GM23338 (cell line): Measurements from ENCODE around the gene UBTD1. TPM values are rescaled to one million over a fixed set of nuclear protein-coding genes. Genes with fewer than 3 reads are reported as not detected.

Source experiments
- ATAC-seq: fragments of 200-7000 bp; cut with Tn5 transposase; 3 replicates; pipeline ENCODE4 v1.9.1; 2020
- DNase-seq: peaks from one replicate; pipeline ENCODE4 v3.0.0-alpha.2; 2015; ENCODE audit warnings: low spot score
- H2AFZ ChIP-seq: fragments of 200-600 bp; sonication (generic); 2 replicates; pipeline ENCODE4 v1.8.0; 2016; ENCODE audit warnings: antibody characterized with exemption, mild to moderate bottlenecking, moderate library complexity
- H3F3A ChIP-seq: fragments of 200-600 bp; sonication (generic); replicated peaks from 2 replicates; pipeline ENCODE4 v1.8.0; 2017; ENCODE audit warnings: antibody characterized with exemption, mixed run types, low read depth
- H3K27ac ChIP-seq: fragments of 200-600 bp; sonication (generic); 2 replicates; pipeline ENCODE4 v1.6.1; 2016; ENCODE audit warnings: low read depth
- H3K27me3 ChIP-seq: fragments of 200-600 bp; sonication (generic); 2 replicates; pipeline ENCODE4 v1.8.0; 2016; ENCODE audit warnings: mild to moderate bottlenecking, mixed run types, moderate library complexity; ENCODE audit not compliant: insufficient read depth
- H3K36me3 ChIP-seq: fragments of 200-600 bp; sonication (generic); 2 replicates; pipeline ENCODE4 v1.8.0; 2016; ENCODE audit warnings: mild to moderate bottlenecking; ENCODE audit not compliant: insufficient read depth
- H3K4me1 ChIP-seq: fragments of 200-600 bp; sonication (generic); 2 replicates; pipeline ENCODE4 v1.8.0; 2016; ENCODE audit warnings: mild to moderate bottlenecking, moderate library complexity; ENCODE audit not compliant: insufficient read depth
- H3K4me2 ChIP-seq: fragments of 200-600 bp; sonication (generic); 2 replicates; pipeline ENCODE4 v1.7.1; 2017; ENCODE audit warnings: mixed run types
- H3K4me3 ChIP-seq: fragments of 200-600 bp; sonication (generic); 2 replicates; pipeline ENCODE4 v1.6.1; 2016; ENCODE audit warnings: mixed run types
- H3K79me2 ChIP-seq: fragments of 200-600 bp; sonication (generic); replicated peaks from 2 replicates; pipeline ENCODE4 v1.8.0; 2017; ENCODE audit warnings: mild to moderate bottlenecking; ENCODE audit not compliant: insufficient read depth
- H3K9me2 ChIP-seq: fragments of 200-600 bp; sonication (generic); 2 replicates; pipeline ENCODE4 v1.8.0; 2017; ENCODE audit not compliant: insufficient read depth
- H4K20me1 ChIP-seq: fragments of 200-600 bp; sonication (generic); replicated peaks from 2 replicates; pipeline ENCODE4 v1.8.0; 2017; ENCODE audit warnings: mild to moderate bottlenecking; ENCODE audit not compliant: insufficient read depth
- H3K27ac Mint-ChIP-seq: 2 replicates; pipeline ENCODE4 v1.8.0; 2020; ENCODE audit warnings: inconsistent platforms, mild to moderate bottlenecking, moderate library complexity, mixed read lengths
- H3K27me3 Mint-ChIP-seq: 3 replicates; pipeline ENCODE4 v1.8.0; 2022; ENCODE audit warnings: low read depth, mild to moderate bottlenecking, moderate library complexity, mixed read lengths, inconsistent platforms; ENCODE audit not compliant: insufficient read depth, poor library complexity
- H3K36me3 Mint-ChIP-seq: 3 replicates; pipeline ENCODE4 v1.8.0; 2021; ENCODE audit warnings: low read depth, mild to moderate bottlenecking, inconsistent platforms, moderate library complexity, mixed read lengths
- H3K4me1 Mint-ChIP-seq: 3 replicates; pipeline ENCODE4 v1.8.0; 2020; ENCODE audit warnings: mild to moderate bottlenecking, inconsistent platforms, mixed read lengths
- H3K4me3 Mint-ChIP-seq: 3 replicates; pipeline ENCODE4 v1.8.0; 2021; ENCODE audit warnings: moderate library complexity, mild to moderate bottlenecking, inconsistent platforms, mixed read lengths
- H3K9me3 Mint-ChIP-seq: 3 replicates; pipeline ENCODE4 v1.8.0; 2020; ENCODE audit warnings: moderate library complexity, mild to moderate bottlenecking, inconsistent platforms, mixed read lengths
- CREB1 ChIP-seq: fragments of 250-450 bp; sonication (Bioruptor Pico); IDR thresholded peaks from 2 replicates; pipeline ENCODE4 v1.5.0; 2020; ENCODE audit warnings: low read depth, mild to moderate bottlenecking, moderate library complexity
- EZH2phosphoT487 ChIP-seq: fragments of 200-600 bp; sonication (generic); IDR thresholded peaks from one replicate; pipeline ENCODE4 v1.8.1; 2018; ENCODE audit warnings: antibody characterized with exemption; ENCODE audit not compliant: unreplicated experiment
- NANOG ChIP-seq: IDR thresholded peaks from 2 replicates; pipeline ENCODE4 v1.6.1; 2016; ENCODE audit warnings: antibody characterized with exemption, borderline replicate concordance
- POLR2AphosphoS5 ChIP-seq: IDR thresholded peaks from 2 replicates; pipeline ENCODE4 v1.6.1; 2016; ENCODE audit warnings: antibody characterized with exemption, low read depth
- ZNF114 ChIP-seq: fragments of 250-450 bp; sonication (Bioruptor Pico); IDR thresholded peaks from 2 replicates; pipeline ENCODE4 v1.5.0; 2020; ENCODE audit warnings: mild to moderate bottlenecking, moderate library complexity
- ZNF462 ChIP-seq: fragments of 250-450 bp; sonication (Bioruptor Pico); IDR thresholded peaks from 2 replicates; pipeline ENCODE4 v1.5.0; 2020; ENCODE audit warnings: mild to moderate bottlenecking, moderate library complexity
- polyA plus RNA-seq: library from polyadenylated mRNA; unstranded; fragments of >200 nt; fragmentation: Nextera tagmentation; extraction: Ambion mirVana; gene quantifications from 2 replicates; pipeline ENCODE4 v1.2.1, GENCODE V29; 2016
- total RNA-seq: library from RNA; depleted of rRNA; stranded (reverse); fragments of >200 nt; shearing (Covaris generic); gene quantifications from 2 replicates; pipeline ENCODE4 v1.2.3, GENCODE V29; 2014
- TF ChIP-seq, protein P1 (sequence below): IDR thresholded peaks from one replicate; pipeline ENCODE4 v1.6.1; 2018; ENCODE audit warnings: antibody characterized with exemption; ENCODE audit not compliant: unreplicated experiment

Gene UBTD1
- total and polyA plus RNA-seq, 2 experiments from 2014 or later, result 17.3 to 29.0 TPM

DNA sequence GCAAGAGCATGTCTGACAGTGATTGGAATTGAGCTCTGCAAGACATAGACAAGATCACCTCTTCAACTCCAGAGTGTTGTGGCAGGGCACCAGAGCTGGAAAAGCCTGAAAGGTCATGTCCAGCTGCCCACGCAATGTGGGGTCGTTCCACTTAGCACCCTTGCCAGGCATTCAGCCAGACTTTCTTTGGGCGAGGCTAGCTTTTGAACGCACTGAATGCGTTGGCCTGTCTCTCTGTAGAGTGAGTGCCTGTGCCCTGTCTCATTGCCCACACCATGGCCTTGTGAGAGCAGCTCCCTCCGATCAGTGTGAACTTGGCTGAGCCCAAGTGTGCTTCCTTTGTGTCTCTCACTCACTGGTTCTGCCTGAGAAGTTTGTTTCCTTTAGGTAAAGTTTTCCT lies 23.3 kb downstream of the UBTD1 start (continued):
- no peak for TF ChIP-seq ZNF462 (CRISPR knock-in tag)
- TF ChIP-seq EZH2phosphoT487, result no peak
- TF ChIP-seq POLR2AphosphoS5, result no peak
- no peak for TF ChIP-seq NANOG
- TF ChIP-seq ZNF114 (CRISPR knock-in tag), result no peak
- TF ChIP-seq, protein P1, sequence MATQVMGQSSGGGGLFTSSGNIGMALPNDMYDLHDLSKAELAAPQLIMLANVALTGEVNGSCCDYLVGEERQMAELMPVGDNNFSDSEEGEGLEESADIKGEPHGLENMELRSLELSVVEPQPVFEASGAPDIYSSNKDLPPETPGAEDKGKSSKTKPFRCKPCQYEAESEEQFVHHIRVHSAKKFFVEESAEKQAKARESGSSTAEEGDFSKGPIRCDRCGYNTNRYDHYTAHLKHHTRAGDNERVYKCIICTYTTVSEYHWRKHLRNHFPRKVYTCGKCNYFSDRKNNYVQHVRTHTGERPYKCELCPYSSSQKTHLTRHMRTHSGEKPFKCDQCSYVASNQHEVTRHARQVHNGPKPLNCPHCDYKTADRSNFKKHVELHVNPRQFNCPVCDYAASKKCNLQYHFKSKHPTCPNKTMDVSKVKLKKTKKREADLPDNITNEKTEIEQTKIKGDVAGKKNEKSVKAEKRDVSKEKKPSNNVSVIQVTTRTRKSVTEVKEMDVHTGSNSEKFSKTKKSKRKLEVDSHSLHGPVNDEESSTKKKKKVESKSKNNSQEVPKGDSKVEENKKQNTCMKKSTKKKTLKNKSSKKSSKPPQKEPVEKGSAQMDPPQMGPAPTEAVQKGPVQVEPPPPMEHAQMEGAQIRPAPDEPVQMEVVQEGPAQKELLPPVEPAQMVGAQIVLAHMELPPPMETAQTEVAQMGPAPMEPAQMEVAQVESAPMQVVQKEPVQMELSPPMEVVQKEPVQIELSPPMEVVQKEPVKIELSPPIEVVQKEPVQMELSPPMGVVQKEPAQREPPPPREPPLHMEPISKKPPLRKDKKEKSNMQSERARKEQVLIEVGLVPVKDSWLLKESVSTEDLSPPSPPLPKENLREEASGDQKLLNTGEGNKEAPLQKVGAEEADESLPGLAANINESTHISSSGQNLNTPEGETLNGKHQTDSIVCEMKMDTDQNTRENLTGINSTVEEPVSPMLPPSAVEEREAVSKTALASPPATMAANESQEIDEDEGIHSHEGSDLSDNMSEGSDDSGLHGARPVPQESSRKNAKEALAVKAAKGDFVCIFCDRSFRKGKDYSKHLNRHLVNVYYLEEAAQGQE, result no peak

- H3K4me2 ChIP-seq, result no peak overlapping the region
- no peak overlapping the region for H2AFZ ChIP-seq
- peaks cover 29% of the 10 kb centered on the region for H3K4me1 ChIP-seq
- Mint-ChIP-seq H3K36me3 (no peaks in the 10 kb centered on the region; the same call in 1 of the 3 replicates), H3K4me1 (peaks cover 30% of the 10 kb centered on the region), H3K4me3 (no peak overlapping the region; the same call in 2 of the 3 replicates), H3K27me3 (peaks cover 8% of the 10 kb centered on the region), H3K9me3 (peaks cover 14% of the 10 kb centered on the region; the same call in 2 of the 3 replicates), H3K27ac (no peak overlapping the region; the same call in 1 of the 2 replicates)
- H3F3A ChIP-seq, result no peaks in the 10 kb centered on the region
- H3K36me3 ChIP-seq, result no peaks in the 10 kb centered on the region
- no peaks in the 10 kb centered on the region for H4K20me1 ChIP-seq
- DNase-seq (no peak), ATAC-seq (no peak)
- no peak overlapping the region for H3K4me3 ChIP-seq
- H3K27ac ChIP-seq, result no peak overlapping the region
- peaks cover 52% of the 10 kb centered on the region for H3K79me2 ChIP-seq
- H3K9me2 ChIP-seq, result no peaks in the 10 kb centered on the region
- H3K27me3 ChIP-seq, result no peaks in the 10 kb centered on the region
- TF ChIP-seq NANOG (no peak), CREB1 (CRISPR knock-in tag) (no peak)
Measured at GRCh38 chr10:97522937-97523336, 24.2 kb downstream of the UBTD1 start.
